ENCODE data around the gene RAB11FIP4. TPM values are rescaled to one million over a fixed set of nuclear protein-coding genes. Genes with fewer than 3 reads are reported as not detected.

The RAB11FIP4 gene
- total RNA-seq, 1 donor from 2014 or later, result 10.2 TPM

DNA sequence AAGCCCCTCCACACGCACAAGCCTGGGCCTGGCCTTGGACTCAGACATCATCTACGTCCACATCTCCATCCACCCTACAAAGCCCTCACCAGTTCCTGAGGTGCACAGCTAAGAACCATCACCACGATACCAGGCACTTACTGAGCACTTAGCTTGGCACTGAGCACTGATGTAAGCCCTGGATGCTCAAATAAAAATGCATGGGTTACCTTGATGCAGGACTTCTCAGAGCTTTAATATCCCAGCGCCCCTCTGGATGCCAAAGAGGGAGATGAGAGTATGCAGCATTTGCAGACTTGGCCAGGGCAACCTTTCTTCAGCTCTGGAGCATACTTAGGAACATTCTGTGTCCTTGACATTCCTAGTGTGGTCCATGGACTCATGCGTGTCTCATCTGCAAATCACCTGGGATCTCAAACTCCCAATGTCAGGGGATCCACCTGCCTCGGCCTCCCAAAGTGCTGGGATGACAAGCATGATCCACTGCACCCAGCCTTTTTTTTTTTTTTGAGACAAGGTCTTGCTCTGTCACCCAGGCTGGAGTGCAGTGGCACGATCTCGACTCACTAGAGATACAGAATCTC lies 69.8 kb downstream of the RAB11FIP4 start:
- Mint-ChIP-seq H3K36me3 (no peaks in the 10 kb centered on the region), H3K27me3 (ENCODE audit: insufficient read depth, low read depth) (peaks cover 7% of the 10 kb centered on the region), H3K4me3 (no peak overlapping the region), H3K9me3 (no peaks in the 10 kb centered on the region), H3K27ac (no peak overlapping the region), H3K4me1 (peaks cover 18% of the 10 kb centered on the region)
- Histone ChIP-seq H2AFZ (replicated peaks) (no peak overlapping the region), H3K4me2 (no peak overlapping the region), H4K20me1 (ENCODE audit: low read depth) (no peaks in the 10 kb centered on the region), H3K27ac (no peak overlapping the region), H3F3A (ENCODE audit: low read depth) (peaks cover 6% of the 10 kb centered on the region), H3K4me3 (no peak overlapping the region), H3K36me3 (no peaks in the 10 kb centered on the region), H3K9me3 (ENCODE audit: low read depth) (no peaks in the 10 kb centered on the region), H3K79me2 (ENCODE audit: low read depth) (no peaks in the 10 kb centered on the region), H3K9ac (no peak overlapping the region), H3K4me1 (peaks cover 11% of the 10 kb centered on the region), H3K27me3 (no peaks in the 10 kb centered on the region)
- DNase-seq (ENCODE audit: low spot score), result no peak
- TF ChIP-seq EZH2phosphoT487 (IDR thresholded peaks at IDR 0.05) (no peak), EZH2 (IDR thresholded peaks at IDR 0.05) (no peak)
- TF ChIP-seq, protein P1, sequence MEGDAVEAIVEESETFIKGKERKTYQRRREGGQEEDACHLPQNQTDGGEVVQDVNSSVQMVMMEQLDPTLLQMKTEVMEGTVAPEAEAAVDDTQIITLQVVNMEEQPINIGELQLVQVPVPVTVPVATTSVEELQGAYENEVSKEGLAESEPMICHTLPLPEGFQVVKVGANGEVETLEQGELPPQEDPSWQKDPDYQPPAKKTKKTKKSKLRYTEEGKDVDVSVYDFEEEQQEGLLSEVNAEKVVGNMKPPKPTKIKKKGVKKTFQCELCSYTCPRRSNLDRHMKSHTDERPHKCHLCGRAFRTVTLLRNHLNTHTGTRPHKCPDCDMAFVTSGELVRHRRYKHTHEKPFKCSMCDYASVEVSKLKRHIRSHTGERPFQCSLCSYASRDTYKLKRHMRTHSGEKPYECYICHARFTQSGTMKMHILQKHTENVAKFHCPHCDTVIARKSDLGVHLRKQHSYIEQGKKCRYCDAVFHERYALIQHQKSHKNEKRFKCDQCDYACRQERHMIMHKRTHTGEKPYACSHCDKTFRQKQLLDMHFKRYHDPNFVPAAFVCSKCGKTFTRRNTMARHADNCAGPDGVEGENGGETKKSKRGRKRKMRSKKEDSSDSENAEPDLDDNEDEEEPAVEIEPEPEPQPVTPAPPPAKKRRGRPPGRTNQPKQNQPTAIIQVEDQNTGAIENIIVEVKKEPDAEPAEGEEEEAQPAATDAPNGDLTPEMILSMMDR (IDR thresholded peaks at IDR 0.05), result no peak

DNA sequence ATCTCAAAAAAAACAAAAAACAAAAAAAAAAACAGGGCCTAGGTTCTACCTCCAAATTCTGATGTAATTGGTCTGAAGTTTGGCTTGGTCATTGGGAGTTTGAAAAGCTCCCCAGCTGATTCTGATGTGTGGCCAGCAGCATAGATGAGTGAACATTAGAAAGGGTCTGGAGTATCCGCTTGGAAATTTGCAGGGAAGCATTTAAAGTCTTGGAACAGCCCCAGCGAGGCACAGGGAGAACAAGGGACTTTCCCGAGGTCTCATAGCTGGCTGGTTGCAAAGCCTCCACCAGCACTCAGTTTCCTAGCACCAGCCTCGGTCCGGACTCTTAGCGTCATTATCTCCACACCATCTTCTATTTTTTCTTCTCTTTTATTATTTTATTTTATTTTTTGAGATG lies 70.8 kb downstream of the RAB11FIP4 start:
- Histone ChIP-seq H3K9ac (no peak overlapping the region), H3K79me2 (ENCODE audit: low read depth) (no peaks in the 10 kb centered on the region), H3K36me3 (no peaks in the 10 kb centered on the region), H3K4me2 (no peak overlapping the region), H3K27ac (no peak overlapping the region), H3K4me3 (no peak overlapping the region), H3K4me1 (peaks cover 7% of the 10 kb centered on the region), H2AFZ (replicated peaks) (no peak overlapping the region), H4K20me1 (ENCODE audit: low read depth) (no peaks in the 10 kb centered on the region), H3K27me3 (no peaks in the 10 kb centered on the region), H3F3A (ENCODE audit: low read depth) (peaks cover 2% of the 10 kb centered on the region), H3K9me3 (ENCODE audit: low read depth) (no peaks in the 10 kb centered on the region)
- no peak for DNase-seq (ENCODE audit: low spot score)
- Mint-ChIP-seq H3K4me1 (peaks cover 12% of the 10 kb centered on the region), H3K9me3 (no peaks in the 10 kb centered on the region), H3K36me3 (no peaks in the 10 kb centered on the region), H3K27ac (no peak overlapping the region), H3K4me3 (no peak overlapping the region), H3K27me3 (ENCODE audit: insufficient read depth, low read depth) (peaks cover 7% of the 10 kb centered on the region)
- TF ChIP-seq, protein P1 (IDR thresholded peaks at IDR 0.05), result no peak
- TF ChIP-seq EZH2phosphoT487 (IDR thresholded peaks at IDR 0.05), result no peak
- no peak for TF ChIP-seq EZH2 (IDR thresholded peaks at IDR 0.05)

DNA sequence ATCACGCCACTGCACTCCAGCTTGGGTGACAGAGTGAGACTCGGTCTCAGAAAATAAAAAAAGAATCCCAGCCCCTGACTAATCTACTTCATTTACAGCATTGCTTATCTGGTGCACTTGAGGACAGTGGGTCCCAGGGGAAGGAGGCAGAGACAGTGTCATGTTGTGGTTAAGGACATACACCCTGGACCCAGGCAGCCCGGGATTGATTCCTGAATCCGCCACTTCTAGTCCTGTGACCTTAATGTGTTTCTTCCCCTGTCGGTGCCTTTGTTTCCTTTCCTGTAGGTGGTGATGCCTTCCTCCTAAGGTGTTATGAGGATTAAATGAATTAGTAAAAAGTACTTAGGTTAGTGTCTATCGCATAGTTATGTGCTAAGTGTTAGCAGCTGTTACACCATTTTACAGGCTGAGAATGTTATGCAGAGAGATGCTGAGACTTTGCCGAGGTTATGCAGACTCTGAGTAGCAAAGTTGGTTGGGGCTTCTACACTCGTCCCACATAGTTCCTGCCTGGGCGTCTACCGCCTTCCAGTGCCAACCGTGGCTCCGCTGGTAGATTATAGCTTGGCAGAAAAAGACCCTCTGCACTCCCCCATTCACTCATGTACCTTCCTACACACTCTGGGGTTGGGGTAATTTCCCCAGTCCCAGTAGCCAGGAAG lies 74.8 kb downstream of the RAB11FIP4 start:
- no peaks in the 10 kb centered on the region for H3K9me3 ChIP-seq (ENCODE audit: low read depth)
- H2AFZ ChIP-seq (replicated peaks), result no peak overlapping the region
- TF ChIP-seq, protein P1 (IDR thresholded peaks at IDR 0.05), result no peak
- TF ChIP-seq EZH2phosphoT487 (IDR thresholded peaks at IDR 0.05) (no peak), EZH2 (IDR thresholded peaks at IDR 0.05) (no peak)
- H3K27me3 Mint-ChIP-seq (ENCODE audit: insufficient read depth, low read depth), result peaks cover 7% of the 10 kb centered on the region
- H3K36me3 Mint-ChIP-seq, result no peaks in the 10 kb centered on the region
- H3K4me1 Mint-ChIP-seq, result peaks cover 41% of the 10 kb centered on the region
- H3K4me3 Mint-ChIP-seq, result no peak overlapping the region
- no peaks in the 10 kb centered on the region for H3K27me3 ChIP-seq
- no peak overlapping the region for H3K27ac ChIP-seq
- peaks cover 3% of the 10 kb centered on the region for H4K20me1 ChIP-seq (ENCODE audit: low read depth)
- H3K27ac Mint-ChIP-seq, result no peak overlapping the region
- H3K4me1 ChIP-seq, result peaks cover 21% of the 10 kb centered on the region
- no peaks in the 10 kb centered on the region for H3K9me3 Mint-ChIP-seq
- H3K9ac ChIP-seq, result no peak overlapping the region
- no peak overlapping the region for H3K4me2 ChIP-seq
- DNase-seq (ENCODE audit: low spot score), result no peak
- peaks cover 8% of the 10 kb centered on the region for H3F3A ChIP-seq (ENCODE audit: low read depth)
- no peaks in the 10 kb centered on the region for H3K36me3 ChIP-seq
- no peaks in the 10 kb centered on the region for H3K79me2 ChIP-seq (ENCODE audit: low read depth)
- H3K4me3 ChIP-seq, result no peak overlapping the region

Data from neural progenitor cell (in vitro differentiated cells).